Omental fat pad (tissue), 4 donors: ENCODE measurements around the gene FNIP2. TPM values are rescaled to one million over a fixed set of nuclear protein-coding genes. Genes with fewer than 3 reads are reported as not detected.
A peak's percentile ranks its signal among the peaks of the same experiment; 100 is the strongest.

Experiments used
- ATAC-seq: fragments of 150-250 bp; one replicate; pipeline ENCODE4 v1.9.1; 2016; ENCODE audit warnings: mild to moderate bottlenecking, moderate library complexity; ENCODE audit not compliant: low FRiP score
- DNase-seq: peaks from one replicate; pipeline ENCODE4 v3.0.0-alpha.2; 2019; ENCODE audit warnings: low spot score
- total RNA-seq, 4 donors: library from RNA; depleted of rRNA; stranded (reverse); fragments of >200 nt; gene quantifications; one replicate each; pipeline ENCODE4 v1.1.0, GENCODE V29; 2016
- TF ChIP-seq, protein P1 (sequence below), 3 donors: fragments of 450-650 bp; IDR thresholded peaks; one replicate each; pipeline ENCODE4 v1.5.1; 2016 to 2017; ENCODE audit warnings: antibody characterized with exemption in 3 of 3, mild to moderate bottlenecking in 3 of 3, moderate library complexity in 2 of 3

Gene FNIP2
- total RNA-seq, 4 donors from 2014 or later = 56.4 to 125 (median 73.4) TPM

DNA sequence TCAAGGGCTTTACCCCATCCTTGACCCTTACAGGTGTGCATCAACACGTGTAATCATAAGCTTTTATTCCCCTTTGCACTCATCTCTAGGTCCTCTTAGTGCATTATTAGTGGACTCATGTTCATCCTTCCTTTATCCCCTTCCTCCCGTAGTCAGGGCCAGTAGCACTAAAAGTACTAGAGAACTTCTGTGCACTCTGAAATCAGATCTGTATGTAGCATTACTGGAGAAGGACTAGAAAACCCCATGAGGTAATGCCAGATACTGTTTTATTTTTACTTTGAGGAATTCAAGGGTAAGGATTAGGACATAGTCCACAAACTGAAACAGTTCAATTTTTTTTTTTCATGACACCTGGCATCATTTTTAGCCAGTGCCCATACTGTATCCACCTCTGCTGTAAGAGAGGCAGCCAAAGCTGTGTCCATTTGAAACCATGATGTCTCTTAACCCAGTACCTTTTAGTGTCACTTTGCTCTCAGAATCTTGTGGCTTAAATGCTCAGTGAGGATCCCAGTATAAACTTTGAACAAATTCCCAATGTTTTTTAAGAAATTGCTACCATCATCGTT lies 134.7 kb downstream of the FNIP2 start:
- ATAC-seq = no peak
- no peak for DNase-seq
- TF ChIP-seq, protein P1, sequence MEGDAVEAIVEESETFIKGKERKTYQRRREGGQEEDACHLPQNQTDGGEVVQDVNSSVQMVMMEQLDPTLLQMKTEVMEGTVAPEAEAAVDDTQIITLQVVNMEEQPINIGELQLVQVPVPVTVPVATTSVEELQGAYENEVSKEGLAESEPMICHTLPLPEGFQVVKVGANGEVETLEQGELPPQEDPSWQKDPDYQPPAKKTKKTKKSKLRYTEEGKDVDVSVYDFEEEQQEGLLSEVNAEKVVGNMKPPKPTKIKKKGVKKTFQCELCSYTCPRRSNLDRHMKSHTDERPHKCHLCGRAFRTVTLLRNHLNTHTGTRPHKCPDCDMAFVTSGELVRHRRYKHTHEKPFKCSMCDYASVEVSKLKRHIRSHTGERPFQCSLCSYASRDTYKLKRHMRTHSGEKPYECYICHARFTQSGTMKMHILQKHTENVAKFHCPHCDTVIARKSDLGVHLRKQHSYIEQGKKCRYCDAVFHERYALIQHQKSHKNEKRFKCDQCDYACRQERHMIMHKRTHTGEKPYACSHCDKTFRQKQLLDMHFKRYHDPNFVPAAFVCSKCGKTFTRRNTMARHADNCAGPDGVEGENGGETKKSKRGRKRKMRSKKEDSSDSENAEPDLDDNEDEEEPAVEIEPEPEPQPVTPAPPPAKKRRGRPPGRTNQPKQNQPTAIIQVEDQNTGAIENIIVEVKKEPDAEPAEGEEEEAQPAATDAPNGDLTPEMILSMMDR (IDR thresholded peaks at IDR 0.05) = no peak

DNA sequence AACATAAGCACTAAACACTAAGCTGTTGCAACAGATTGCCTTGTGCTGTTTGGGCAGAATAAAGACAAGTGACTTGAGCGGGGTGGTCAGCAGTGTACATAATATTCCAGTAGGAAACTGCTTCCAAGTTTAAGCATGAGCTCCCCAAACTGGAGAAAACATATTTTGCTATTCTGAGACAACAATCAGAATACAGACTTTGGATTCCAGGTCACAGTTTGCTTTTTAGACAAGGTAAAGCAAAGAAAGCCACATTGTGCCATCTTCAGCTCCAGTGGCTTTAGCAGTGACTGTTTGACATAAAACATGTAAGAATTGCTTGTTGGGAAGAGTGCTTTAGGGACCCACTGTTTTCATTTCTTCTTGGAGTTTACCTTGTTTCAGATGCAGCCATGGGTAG lies 136.0 kb downstream of the FNIP2 start:
- DNase-seq = no peak

DNA sequence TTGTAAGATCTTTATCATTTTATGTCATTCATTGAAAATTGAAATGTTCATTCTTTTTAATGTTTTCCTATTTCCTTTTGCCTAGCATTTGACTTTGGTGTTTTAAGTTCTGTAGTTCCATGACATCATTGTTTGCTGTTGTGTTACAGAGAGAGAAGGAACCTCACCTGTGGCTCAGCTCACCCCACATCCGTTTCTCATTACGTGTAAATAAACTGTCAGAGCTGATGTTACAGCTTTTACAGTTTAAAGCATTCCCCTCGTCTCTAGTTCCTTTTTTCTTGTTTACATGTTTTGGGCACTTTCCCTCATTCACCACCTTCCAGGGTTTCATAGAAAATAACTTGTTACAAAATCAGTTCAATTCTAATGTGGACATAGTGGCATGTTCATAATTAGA lies 137.2 kb downstream of the FNIP2 start:
- TF ChIP-seq, protein P1 (IDR thresholded peaks at IDR 0.05) = no peak
- no peak for ATAC-seq
- DNase-seq = no peak

More for the DNA sequence above, 136.0 kb downstream of the FNIP2 start:
- no peak for ATAC-seq
- TF ChIP-seq, protein P1 (IDR thresholded peaks at IDR 0.05) = no peak

DNA sequence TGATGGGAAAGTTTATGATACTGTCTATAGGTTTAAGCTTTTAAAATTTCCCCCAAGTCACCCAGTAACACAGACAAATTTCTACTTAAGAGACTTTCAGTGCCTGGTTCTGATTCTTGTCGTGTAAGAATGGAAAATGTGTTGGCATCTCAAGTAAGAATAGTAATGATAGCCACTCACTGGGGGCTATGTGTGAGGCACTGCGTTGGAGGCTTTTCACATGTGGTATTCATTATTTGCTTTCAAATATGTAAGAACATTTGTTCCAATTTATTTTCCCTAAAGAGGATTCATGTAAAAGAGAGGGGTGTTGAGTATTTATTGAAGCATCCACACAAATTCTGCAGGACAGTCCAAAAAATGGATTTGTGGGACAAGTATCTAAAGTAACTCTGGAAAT lies 143.6 kb downstream of the FNIP2 start:
- no peak for DNase-seq
- TF ChIP-seq, protein P1 (IDR thresholded peaks at IDR 0.05) = no peak
- no peak for ATAC-seq

DNA sequence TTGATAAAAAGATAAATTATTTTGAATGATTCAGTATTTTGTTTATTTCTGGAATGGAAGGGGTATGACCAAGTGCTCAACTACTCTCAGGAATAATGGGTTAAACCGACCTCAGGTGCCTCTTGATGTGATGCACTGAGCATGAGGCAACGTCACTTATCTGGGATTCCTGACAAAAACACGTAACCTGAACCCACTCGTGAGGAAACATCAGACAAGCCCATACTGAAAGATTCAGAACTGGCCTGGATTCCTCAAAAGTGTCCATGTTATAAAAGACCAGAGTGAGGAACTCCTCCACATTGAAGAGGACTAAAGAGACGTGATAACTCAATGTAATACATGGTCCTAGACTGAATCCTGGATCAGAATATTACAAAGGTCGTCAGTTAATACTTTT lies 144.0 kb downstream of the FNIP2 start:
- TF ChIP-seq, protein P1 (IDR thresholded peaks at IDR 0.05) = no peak
- DNase-seq (no peak), ATAC-seq (no peak)

DNA sequence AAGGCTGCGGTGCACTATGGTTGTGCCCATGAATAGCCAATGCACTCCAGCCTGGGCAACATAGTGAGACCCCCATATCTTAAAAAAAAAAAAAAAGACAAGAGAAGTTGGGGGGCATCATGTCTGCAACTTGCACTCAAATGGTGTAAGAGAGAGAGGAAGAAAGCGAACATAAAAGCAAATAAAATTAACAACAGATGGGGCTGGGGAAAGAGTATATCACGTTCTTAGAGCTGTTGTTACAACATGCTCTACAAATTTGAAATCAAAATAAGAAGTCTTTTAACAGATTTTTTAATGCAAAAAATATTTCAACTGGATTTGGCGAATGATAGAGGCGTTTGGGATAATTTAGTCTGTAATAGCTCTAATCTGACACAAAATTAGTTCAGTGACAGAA lies 144.9 kb downstream of the FNIP2 start:
- ATAC-seq (no peak), DNase-seq (no peak)
- TF ChIP-seq, protein P1 (IDR thresholded peaks at IDR 0.05) = no peak

DNA sequence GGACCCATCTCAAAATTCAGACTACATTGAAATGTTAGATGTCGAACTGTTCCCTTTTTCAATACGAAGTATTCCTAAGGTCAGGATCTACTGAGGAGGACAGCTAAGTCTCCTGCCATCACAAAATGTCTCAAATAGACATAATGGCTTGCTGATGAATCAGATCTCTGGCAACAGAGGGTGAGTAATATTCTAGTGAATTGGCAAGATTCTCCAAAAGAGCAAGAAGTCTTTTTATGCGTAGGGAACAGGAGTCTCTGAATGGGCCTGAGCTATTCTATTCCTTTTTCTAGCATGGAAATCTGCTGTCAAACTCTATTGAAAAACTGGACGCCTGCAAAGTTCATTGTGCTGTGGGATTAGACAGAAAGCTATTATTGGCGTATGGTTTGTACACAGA lies 145.4 kb downstream of the FNIP2 start:
- TF ChIP-seq, protein P1 (IDR thresholded peaks at IDR 0.05) = no peak
- DNase-seq = no peak
- ATAC-seq = peak; percentile 92
